WTC11 (cell line): ENCODE data around the gene CAMTA1. TPM values are rescaled to one million over a fixed set of nuclear protein-coding genes. Genes with fewer than 3 reads are reported as not detected.

ENCODE experiments used
- ATAC-seq: fragments of 200-7000 bp; cut with Tn5 transposase; 2 replicates; pipeline ENCODE4 v1.10.0; 2021; ENCODE audit warnings: mild to moderate bottlenecking, moderate library complexity
- CTCF ChIA-PET: fragments of 300-600 bp; sonication (Branson Sonifier 250); formaldehyde crosslinking; loops from one replicate; lab custom pipeline; 2021; ENCODE audit warnings: antibody characterized with exemption; lab: Charles Lee
- POLR2A ChIA-PET: fragments of 350-600 bp; sonication (Branson Sonifier 250); formaldehyde crosslinking; loops from one replicate; lab custom pipeline; 2021; ENCODE audit warnings: antibody characterized with exemption; lab: Charles Lee
- DNase-seq: peaks from one replicate; pipeline ENCODE4 v3.0.0; 2021; ENCODE audit warnings: low spot score
- H3K27ac Mint-ChIP-seq: 2 replicates; pipeline ENCODE4 v1.8.0; 2021; ENCODE audit warnings: mixed read lengths
- H3K27me3 Mint-ChIP-seq: 2 replicates; pipeline ENCODE4 v1.8.0; 2021; ENCODE audit warnings: low read depth, mild to moderate bottlenecking, moderate library complexity, mixed read lengths
- H3K36me3 Mint-ChIP-seq: 2 replicates; pipeline ENCODE4 v1.8.0; 2021; ENCODE audit warnings: mixed read lengths
- H3K4me1 Mint-ChIP-seq: 2 replicates; pipeline ENCODE4 v1.8.0; 2022; ENCODE audit warnings: mixed read lengths
- H3K4me3 Mint-ChIP-seq: 2 replicates; pipeline ENCODE4 v1.8.0; 2021; ENCODE audit warnings: mild to moderate bottlenecking, moderate library complexity, mixed read lengths
- H3K9me3 Mint-ChIP-seq: 2 replicates; pipeline ENCODE4 v1.8.0; 2021; ENCODE audit warnings: mixed read lengths
- E2F5 ChIP-seq: sonication (generic); formaldehyde crosslinking; IDR thresholded peaks from 2 replicates; pipeline ENCODE4 v1.8.1; 2022; ENCODE audit warnings: mild to moderate bottlenecking, moderate library complexity, missing genetic modification reagents
- ERG ChIP-seq: fragments of 250-450 bp; sonication (Bioruptor Pico); IDR thresholded peaks from 2 replicates; pipeline ENCODE4 v1.8.0; 2021; ENCODE audit warnings: mild to moderate bottlenecking
- ESRRA ChIP-seq: sonication (generic); formaldehyde crosslinking; IDR thresholded peaks from 2 replicates; pipeline ENCODE4 v1.8.1; 2022; ENCODE audit warnings: mild to moderate bottlenecking, missing genetic modification reagents, borderline replicate concordance
- ETV6 ChIP-seq: sonication (generic); formaldehyde crosslinking; IDR thresholded peaks from 2 replicates; pipeline ENCODE4 v1.8.1; 2022; ENCODE audit warnings: mild to moderate bottlenecking, missing genetic modification reagents
- FOXP1 ChIP-seq: sonication (generic); formaldehyde crosslinking; IDR thresholded peaks from 2 replicates; pipeline ENCODE4 v1.8.0; 2022; ENCODE audit warnings: missing genetic modification reagents, mild to moderate bottlenecking, moderate library complexity, borderline replicate concordance
- HMGXB4 ChIP-seq: sonication (generic); formaldehyde crosslinking; IDR thresholded peaks from 2 replicates; pipeline ENCODE4 v1.8.1; 2023; ENCODE audit warnings: mild to moderate bottlenecking, moderate library complexity, missing genetic modification reagents
- IRF2 ChIP-seq: sonication (generic); formaldehyde crosslinking; IDR thresholded peaks from 2 replicates; pipeline ENCODE4 v1.8.0; 2022; ENCODE audit warnings: low read depth, missing genetic modification reagents, borderline replicate concordance
- NFATC4 ChIP-seq: fragments of 250-450 bp; sonication (Bioruptor Pico); IDR thresholded peaks from 2 replicates; pipeline ENCODE4 v1.9.0; 2021; ENCODE audit warnings: mild to moderate bottlenecking
- PRDM15 ChIP-seq: sonication (generic); formaldehyde crosslinking; IDR thresholded peaks from 2 replicates; pipeline ENCODE4 v1.8.0; 2022; ENCODE audit warnings: missing genetic modification reagents
- RELA ChIP-seq: sonication (generic); formaldehyde crosslinking; IDR thresholded peaks from 2 replicates; pipeline ENCODE4 v1.8.1; 2022; ENCODE audit warnings: missing genetic modification reagents, mild to moderate bottlenecking, borderline replicate concordance
- RORB ChIP-seq: fragments of 250-450 bp; sonication (Bioruptor Pico); IDR thresholded peaks from 2 replicates; pipeline ENCODE4 v1.9.0; 2021; ENCODE audit warnings: mild to moderate bottlenecking
- SMAD3 ChIP-seq: sonication (generic); formaldehyde crosslinking; IDR thresholded peaks from 2 replicates; pipeline ENCODE4 v1.8.0; 2022; ENCODE audit warnings: missing genetic modification reagents, mild to moderate bottlenecking, borderline replicate concordance
- ZNF317 ChIP-seq: sonication (generic); formaldehyde crosslinking; IDR thresholded peaks from 2 replicates; pipeline ENCODE4 v1.8.1; 2023; ENCODE audit warnings: low read depth, mild to moderate bottlenecking, moderate library complexity, missing genetic modification reagents, borderline replicate concordance
- ZNF532 ChIP-seq: fragments of 250-450 bp; sonication (Bioruptor Pico); IDR thresholded peaks from 2 replicates; pipeline ENCODE4 v1.9.0; 2021; ENCODE audit warnings: mild to moderate bottlenecking, borderline replicate concordance
- ZNF671 ChIP-seq: fragments of 250-450 bp; sonication (Bioruptor Pico); IDR thresholded peaks from 2 replicates; pipeline ENCODE4 v1.8.0; 2021; ENCODE audit warnings: mild to moderate bottlenecking
- total RNA-seq: library from RNA; stranded (reverse); gene quantifications from 3 replicates; pipeline ENCODE4 v1.2.3, GENCODE V29; 2021
- TF ChIP-seq, protein P1 (sequence below): fragments of 250-450 bp; sonication (Bioruptor Pico); IDR thresholded peaks from 2 replicates; pipeline ENCODE4 v1.9.0; 2021; ENCODE audit warnings: mild to moderate bottlenecking
- TF ChIP-seq, protein P2 (sequence below): sonication (generic); formaldehyde crosslinking; IDR thresholded peaks from 2 replicates; pipeline ENCODE4 v1.8.0; 2023; ENCODE audit warnings: missing genetic modification reagents

Gene CAMTA1
- total RNA-seq, 1 experiment from 2014 or later, result 86.4 TPM

GRCh38 chr1:6967431-6968111, 182.3 kb downstream of the CAMTA1 start:
- H3K4me1 Mint-ChIP-seq, result peaks cover 25% of the 10 kb centered on the region
- TF ChIP-seq IRF2 (CRISPR knock-in tag) (no peak), PRDM15 (CRISPR knock-in tag) (no peak), E2F5 (CRISPR knock-in tag) (no peak), HMGXB4 (no peak), ERG (CRISPR knock-in tag) (no peak), RORB (CRISPR knock-in tag) (no peak), ESRRA (no peak), ZNF317 (CRISPR knock-in tag) (no peak), NFATC4 (CRISPR knock-in tag) (no peak), ZNF671 (no peak), RELA (CRISPR knock-in tag) (no peak), SMAD3 (no peak), ETV6 (no peak), FOXP1 (CRISPR knock-in tag) (no peak), ZNF532 (CRISPR knock-in tag) (no peak)
- TF ChIP-seq, protein P1, sequence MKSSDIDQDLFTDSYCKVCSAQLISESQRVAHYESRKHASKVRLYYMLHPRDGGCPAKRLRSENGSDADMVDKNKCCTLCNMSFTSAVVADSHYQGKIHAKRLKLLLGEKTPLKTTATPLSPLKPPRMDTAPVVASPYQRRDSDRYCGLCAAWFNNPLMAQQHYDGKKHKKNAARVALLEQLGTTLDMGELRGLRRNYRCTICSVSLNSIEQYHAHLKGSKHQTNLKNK (CRISPR knock-in tag), result no peak
- TF ChIP-seq, protein P2, sequence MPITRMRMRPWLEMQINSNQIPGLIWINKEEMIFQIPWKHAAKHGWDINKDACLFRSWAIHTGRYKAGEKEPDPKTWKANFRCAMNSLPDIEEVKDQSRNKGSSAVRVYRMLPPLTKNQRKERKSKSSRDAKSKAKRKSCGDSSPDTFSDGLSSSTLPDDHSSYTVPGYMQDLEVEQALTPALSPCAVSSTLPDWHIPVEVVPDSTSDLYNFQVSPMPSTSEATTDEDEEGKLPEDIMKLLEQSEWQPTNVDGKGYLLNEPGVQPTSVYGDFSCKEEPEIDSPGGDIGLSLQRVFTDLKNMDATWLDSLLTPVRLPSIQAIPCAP (CRISPR knock-in tag), result no peak
- ChIA-PET CTCF (interaction anchor here (1.2 to 3.3 kb wide), 2 partner anchors 75 to 102 kb away, joined by 5 to 10 read pairs; no protein-coding TSS in a partner anchor), POLR2A (no interaction called here)
- no peak overlapping the region for H3K4me3 Mint-ChIP-seq
- H3K36me3 Mint-ChIP-seq, result no peaks in the 10 kb centered on the region
- H3K27me3 Mint-ChIP-seq, result no peaks in the 10 kb centered on the region; the same call in 1 of the 2 replicates
- no peak for DNase-seq
- ATAC-seq, result no peak
- H3K27ac Mint-ChIP-seq, result no peak overlapping the region
- H3K9me3 Mint-ChIP-seq, result no peaks in the 10 kb centered on the region
